Neural progenitor cell (in vitro differentiated cells): ENCODE measurements around the gene S100PBP.

ENCODE experiments used
- EZH2 ChIP-seq: fragments of 200-600 bp; sonication (generic); IDR thresholded peaks from 2 replicates; pipeline ENCODE4 v1.6.1; 2017; ENCODE audit warnings: antibody characterized with exemption, mild to moderate bottlenecking, moderate library complexity
- TF ChIP-seq, protein P1 (sequence below): fragments of 200-600 bp; sonication (generic); IDR thresholded peaks from 2 replicates; pipeline ENCODE4 v1.5.1; 2017; ENCODE audit warnings: antibody characterized with exemption, mild to moderate bottlenecking

DNA sequence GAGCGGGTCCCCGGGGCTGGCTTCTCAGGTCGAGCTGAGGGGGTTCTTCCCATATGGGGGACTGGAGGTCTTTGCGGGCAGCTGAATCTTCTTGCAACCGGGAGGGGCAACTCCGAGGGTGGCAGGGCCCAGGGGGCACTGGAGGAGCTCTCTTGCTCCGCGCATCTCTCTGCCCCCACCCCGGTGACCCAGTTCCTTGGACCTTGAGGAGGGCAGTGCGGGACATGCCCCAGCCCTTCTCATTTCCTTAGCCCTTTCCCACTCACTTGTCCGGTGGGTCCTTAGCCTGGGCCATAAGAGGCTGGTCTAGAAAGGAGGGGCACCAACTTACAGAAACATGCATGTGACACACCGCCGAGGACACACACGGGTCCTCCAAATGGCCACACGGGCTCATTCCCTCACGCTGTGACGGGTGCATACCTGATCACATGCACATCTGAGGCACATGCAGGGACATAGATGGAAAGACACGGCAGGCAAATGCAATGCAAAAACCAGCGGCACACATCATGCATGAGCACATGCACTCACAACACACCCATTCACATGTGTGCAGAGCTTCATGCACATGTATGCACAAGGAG lies 69.5 kb downstream of the S100PBP start:
- TF ChIP-seq, protein P1, sequence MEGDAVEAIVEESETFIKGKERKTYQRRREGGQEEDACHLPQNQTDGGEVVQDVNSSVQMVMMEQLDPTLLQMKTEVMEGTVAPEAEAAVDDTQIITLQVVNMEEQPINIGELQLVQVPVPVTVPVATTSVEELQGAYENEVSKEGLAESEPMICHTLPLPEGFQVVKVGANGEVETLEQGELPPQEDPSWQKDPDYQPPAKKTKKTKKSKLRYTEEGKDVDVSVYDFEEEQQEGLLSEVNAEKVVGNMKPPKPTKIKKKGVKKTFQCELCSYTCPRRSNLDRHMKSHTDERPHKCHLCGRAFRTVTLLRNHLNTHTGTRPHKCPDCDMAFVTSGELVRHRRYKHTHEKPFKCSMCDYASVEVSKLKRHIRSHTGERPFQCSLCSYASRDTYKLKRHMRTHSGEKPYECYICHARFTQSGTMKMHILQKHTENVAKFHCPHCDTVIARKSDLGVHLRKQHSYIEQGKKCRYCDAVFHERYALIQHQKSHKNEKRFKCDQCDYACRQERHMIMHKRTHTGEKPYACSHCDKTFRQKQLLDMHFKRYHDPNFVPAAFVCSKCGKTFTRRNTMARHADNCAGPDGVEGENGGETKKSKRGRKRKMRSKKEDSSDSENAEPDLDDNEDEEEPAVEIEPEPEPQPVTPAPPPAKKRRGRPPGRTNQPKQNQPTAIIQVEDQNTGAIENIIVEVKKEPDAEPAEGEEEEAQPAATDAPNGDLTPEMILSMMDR: no peak
- no peak for TF ChIP-seq EZH2
